Measurements from ENCODE around the gene JUP.

The JUP gene

DNA sequence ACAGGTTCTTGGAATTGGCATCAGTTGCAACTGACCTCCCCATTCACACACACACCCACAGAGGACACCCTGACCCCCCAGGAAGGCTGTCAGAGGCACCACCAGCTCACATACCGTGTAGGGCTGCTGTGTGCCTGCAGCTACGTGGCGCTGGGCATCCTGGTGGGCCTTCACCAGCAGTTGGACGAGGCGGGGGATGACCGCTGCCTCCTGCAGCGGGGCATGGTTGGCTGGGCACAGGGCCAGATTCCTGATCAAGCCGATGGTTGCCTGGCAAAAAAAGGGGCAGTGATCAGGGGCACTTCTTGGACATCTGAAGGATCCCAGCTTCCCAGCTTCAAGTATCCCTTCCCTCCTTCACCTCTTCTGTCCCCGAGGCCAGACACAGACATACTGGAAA, 27.9 kb downstream of the JUP start:
- no peak for DNase-seq (ENCODE audit: low spot score)

DNA sequence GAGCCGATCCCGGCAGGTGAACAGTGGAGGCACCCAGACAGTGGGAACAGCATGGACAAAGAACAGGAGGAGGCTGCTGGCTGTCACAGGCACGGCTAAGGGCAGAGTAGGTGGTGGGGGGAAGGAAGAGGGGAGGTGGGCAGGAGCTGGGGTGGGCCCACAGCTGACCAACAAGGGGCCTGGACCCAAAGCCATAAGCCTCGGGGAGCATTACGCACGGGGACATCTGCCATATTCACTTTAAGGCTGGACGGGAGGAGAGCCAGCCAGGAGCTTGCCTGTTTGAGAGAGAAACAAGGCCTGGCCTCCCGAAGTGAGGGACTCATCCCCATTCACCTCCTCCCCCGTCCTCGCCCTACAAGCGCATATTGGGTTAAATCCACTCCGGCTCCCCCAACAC, 32.4 kb downstream of the JUP start:
- DNase-seq (ENCODE audit: low spot score): no peak

DNA sequence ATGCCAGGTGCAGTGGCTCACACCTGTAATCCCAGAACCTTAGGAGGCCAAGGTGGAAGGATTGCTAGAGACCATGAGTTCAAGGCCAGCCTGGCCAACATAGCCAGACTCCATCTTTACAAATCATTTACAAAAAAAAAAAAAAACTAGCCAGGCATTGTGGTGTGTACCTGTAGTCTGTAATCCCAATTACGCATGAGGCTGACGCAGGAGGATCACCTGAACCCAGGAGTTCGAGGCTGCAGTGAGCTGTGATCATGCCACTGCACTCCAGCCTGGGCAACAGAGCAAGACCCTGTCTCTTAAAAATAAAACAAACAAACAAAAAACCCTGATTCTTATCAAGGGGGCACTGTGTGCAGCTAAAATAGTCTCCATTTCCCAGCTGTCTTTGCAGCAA, 35.2 kb downstream of the JUP start:
- no peak for DNase-seq (ENCODE audit: low spot score)

DNA sequence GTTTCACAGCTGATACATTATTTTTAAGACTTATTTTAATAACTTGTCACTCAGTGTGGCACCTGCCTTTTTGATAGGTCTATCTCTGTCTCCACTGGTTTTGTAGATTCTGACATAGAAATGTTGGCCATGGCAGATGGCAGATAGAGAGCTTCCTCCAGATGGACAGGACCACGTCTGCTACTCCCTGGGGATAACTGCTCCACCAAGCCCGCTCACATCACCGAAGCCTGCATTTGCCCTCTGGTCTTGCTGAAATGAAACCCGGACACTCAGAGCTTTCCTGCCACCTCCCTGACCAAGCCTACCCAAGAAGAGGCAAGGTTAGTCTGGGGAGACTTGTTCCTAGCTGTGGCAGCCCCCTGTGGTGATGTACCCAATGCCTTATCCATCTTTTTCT, 35.6 kb downstream of the JUP start:
- no peak for DNase-seq (ENCODE audit: low spot score)

DNA sequence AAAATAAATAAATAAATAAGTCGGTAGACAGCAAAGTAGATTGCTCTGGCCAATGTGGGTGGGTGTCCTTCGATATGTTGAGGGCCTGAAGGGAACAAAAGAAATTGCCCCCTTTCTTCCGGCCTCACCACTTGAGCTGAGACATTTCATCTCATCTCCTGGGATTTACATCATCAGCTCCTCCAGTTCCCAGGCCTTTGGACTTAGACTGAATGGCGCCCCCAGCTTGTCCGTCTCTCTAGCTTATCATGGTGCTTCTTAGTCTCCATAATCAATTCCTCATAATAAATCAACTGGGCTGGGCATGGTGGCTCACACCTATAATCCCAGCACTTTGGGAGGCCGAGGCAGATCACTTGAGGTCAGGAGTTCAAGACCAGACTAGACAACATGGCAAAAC, 38.2 kb downstream of the JUP start:
- no peak for DNase-seq (ENCODE audit: low spot score)

DNA sequence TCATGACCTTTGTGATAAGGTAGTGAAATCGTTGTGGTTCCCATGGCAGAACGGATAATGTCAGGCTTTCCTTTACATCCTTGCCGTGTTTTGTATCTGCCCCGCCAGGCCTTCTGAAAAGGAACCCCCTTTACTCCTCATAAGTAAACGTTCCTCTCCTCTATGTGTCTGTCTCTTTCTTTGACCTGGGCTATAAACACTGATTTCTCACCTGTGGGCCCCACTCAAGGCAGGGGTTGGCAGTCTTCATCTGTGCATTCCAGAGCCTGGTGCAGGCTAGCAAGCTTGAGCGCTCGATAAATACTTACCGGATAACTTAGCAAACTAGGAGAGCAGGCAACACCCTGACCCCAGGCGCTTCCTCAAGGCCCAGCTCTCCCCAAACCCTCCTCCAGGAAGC, 44.8 kb downstream of the JUP start:
- no peak for DNase-seq (ENCODE audit: low spot score)

DNA sequence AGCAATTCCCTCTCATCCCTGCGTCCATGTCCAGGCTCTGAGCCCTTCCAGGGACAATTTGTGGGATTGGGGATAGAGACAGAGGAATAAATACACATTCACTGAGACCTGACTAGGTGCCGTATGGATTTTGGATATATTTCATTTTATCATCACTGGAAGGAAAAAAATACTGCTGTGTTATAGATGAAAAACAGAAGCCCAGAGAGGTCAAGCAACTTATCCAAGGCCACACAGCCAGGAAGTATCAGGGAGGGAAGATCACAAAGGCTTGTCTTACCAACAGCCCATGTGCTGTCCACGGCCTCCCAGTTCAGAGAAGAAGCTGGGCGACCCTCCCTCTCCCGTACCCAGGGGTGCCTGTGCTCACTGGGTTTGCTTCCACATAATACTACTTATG, 46.0 kb downstream of the JUP start:
- no peak for DNase-seq (ENCODE audit: low spot score)

DNA sequence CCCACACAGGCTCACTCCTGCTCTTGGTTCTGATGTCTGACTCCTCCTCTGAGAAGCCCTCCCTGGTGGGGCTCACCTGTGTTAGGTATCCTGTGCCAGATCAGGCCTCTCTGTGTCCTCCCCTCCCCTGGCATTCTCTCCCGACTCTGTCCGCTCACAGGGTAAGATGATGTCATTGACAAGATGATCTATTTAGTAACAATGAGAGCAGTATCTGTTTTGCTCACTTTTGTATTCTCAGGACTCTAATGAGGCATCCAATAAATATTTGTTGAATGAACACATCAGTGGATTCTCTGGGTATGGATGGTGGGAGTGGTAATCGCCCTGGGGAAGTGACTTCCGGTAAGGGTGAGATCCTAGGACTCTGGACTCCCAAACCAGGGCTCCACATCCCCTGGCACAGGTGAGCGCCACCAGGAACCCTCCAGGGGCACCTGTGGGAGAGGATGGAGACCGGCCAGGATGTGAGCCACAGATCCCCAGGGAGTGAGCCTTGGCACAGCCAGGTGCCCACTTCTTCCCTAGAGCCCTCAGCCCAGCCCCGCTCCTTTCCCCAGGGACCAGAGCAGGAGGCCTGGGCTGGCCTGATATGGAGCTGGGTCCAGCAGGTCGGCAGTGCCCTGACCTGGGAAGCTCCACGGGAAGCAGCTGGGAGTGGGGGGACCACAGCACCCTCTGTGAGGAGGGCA, 46.7 kb downstream of the JUP start:
- no peak for DNase-seq (ENCODE audit: low spot score)

DNA sequence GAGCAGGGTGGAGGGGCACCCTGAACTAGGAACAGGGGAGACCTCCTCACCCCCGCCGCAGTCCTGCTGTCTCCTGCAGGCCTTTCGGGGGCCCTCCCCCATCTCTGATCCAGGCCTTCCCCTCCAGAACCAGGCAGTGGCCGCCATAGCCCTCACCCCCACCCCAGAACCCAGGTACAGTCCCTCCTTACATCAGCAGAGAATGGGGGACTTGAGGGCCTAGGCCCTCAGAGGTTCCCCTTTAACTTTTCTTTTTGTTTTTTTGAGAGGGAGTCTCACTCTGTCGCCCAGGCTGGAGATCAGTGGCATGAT, 47.8 kb downstream of the JUP start:
- DNase-seq (ENCODE audit: low spot score): no peak

DNA sequence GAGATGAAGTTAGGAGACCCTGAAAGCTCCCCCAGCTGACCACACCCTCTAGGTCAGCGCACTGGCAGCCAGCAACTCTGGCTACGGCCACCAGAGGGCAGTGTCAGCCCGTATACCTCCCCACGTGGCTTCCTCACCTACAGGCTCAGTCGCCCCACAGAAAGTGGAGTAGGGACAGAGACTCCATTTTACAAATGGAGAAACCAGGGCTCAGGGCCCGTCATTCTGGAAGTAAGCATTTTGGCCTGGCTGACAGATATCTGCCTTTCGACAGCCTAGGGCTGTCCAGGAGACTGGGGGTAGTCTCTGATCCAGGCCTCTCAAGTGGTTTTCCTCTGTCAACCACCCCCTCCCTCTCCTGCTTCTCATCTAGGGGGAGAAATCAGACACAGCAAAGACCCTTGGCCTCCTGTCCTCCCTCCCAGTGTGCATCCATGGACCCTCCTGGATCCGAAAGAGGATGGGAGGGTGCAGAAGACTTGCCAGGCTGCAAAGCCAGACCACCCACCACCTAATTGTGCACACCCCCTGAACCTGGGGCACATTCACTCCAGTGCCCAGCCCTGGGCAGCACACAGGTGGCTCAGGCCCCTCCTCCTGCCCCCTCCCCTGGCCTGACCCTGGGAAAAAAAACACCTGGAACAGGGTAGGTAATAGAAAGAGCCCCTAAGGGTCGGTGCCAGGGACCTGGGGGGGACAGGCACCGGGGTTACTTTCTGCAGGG, 48.3 kb downstream of the JUP start:
- peak; percentile 86 for DNase-seq (ENCODE audit: low spot score)

DNA sequence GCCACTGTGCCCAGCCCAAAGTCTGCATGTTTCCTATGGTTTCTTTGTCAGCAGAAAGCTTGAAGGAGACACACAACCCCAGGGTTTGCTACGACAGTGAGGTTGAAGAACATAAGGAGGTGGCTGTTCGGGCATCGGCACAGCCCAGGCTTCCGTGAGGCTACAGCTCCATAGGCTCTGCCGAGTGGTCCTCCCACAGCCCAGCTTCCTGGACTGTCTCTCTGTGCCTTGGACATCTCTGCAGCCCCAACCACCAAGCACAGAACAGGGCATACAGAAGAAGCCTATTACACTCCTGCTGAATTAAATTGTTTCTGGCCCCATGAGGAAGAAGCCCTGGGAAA, 48.9 kb downstream of the JUP start:
- no peak for DNase-seq (ENCODE audit: low spot score)

DNA sequence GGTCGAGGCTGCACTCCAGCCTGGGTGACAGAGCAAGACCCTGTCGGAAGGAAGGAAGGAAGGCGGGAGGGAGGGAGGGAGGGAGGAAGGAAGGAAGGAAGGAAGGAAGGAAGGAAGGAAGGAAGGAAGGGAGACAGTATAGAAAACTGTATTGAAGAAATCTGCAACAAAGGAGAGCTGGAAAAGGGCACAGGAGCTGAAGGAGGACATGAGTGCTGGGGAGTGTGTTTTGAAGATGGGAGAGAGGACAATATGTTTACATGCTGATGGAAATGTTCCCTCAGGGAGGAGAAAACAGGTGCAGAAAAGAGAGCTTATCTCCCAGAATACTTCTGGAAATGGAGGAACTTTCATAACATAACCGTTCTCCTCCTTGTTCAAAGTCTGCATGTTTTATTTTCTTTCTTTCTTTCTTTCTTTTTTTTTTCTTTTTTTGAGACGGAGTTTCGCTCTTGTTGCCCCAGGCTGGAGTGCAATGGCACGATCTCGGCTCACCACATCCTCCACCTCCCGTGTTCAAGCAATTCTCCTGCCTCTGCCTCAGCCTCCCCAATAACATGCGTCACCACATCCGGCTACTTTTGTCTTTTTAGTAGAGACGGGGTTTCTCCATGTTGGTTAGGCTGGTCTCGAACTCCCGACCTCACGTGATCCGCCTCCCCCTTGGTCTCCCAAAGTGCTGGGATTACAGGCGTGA, 49.4 kb downstream of the JUP start:
- DNase-seq (ENCODE audit: low spot score): no peak

DNA sequence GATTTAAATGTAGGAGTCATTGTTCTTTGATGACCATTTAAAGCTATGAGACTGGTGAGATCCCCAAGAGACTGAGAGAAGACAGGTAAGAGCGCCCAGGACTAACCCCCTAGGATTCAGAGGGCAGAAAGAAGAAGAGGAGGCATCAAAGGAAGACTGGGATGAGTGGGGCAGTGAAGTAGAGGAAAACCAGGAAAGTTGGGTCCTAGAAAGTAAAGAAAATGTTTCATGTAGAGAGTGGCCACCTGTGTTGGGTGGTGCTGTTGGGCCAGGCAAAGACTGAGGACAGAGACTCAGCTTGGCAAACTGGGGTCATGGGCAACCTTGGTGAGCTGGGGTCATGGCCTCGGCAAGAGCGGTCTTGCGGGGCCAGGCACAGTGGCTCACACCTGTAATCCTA, 50.8 kb downstream of the JUP start:
- DNase-seq (ENCODE audit: low spot score): no peak

DNA sequence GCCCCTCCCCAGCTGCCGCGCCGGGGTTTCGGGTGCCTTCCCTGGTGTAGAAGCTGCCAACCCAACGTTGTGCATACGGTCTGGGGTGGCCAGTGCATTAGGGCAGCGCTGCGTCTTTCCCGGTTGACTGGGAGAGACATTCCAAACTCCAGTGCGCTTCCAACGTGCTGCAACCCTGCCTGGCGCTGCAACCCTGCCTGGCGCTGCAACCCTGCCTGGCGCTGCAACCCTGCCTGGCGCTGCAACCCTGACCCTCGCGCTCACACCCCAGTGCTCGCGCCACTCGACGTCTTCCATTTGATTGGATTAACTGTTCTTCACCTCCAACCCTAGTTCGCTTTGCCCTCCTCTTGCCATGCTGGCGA, 51.6 kb downstream of the JUP start:
- DNase-seq (ENCODE audit: low spot score): no peak

DNA sequence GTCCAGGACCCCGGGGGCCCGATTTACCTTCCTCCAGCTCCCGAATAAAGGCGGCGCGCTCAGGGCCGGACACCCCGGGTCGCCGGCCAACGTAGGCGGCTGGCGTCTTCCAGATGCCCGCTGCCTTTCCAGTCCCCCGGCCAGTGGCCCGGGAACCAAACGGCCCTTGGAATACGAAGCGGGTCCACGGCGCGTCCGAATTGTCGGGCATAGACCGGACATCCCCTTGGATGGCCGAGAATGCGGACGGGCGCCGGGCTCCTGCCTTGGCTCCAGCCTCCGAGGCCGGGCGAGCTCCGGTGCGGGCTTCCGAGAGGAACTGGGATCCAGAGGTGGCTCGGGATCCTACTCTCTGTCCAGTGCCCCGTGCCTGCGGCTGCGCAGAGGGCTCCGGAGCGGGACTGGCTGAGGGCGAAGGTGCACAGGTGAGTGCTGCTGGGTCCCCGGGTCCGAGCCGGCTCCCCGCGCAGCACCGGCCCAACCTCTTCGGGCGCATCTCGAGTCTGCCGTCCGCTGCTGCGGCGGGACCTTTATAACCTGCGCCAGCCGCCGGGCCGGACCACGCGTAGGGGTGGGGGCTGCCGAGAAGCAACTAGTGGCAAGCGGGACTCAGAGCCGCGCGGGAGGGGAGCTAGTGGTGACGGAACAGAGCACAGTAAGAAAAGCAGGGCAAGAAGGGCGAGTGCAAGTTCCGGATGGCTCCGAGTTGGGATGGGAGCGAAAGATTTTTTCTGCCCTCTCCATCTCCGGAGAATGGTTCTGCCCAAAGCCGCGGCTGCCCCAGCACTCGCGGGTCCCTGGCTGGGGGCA, 52.2 kb downstream of the JUP start, which contains the start of gene HAP1:
Gene HAP1, minus strand, starts transcription at position 505 of the 810 bp plus-strand sequence. Its CDS starts 9 bp downstream, at position 496.
- DNase-seq (ENCODE audit: low spot score): no peak

DNA sequence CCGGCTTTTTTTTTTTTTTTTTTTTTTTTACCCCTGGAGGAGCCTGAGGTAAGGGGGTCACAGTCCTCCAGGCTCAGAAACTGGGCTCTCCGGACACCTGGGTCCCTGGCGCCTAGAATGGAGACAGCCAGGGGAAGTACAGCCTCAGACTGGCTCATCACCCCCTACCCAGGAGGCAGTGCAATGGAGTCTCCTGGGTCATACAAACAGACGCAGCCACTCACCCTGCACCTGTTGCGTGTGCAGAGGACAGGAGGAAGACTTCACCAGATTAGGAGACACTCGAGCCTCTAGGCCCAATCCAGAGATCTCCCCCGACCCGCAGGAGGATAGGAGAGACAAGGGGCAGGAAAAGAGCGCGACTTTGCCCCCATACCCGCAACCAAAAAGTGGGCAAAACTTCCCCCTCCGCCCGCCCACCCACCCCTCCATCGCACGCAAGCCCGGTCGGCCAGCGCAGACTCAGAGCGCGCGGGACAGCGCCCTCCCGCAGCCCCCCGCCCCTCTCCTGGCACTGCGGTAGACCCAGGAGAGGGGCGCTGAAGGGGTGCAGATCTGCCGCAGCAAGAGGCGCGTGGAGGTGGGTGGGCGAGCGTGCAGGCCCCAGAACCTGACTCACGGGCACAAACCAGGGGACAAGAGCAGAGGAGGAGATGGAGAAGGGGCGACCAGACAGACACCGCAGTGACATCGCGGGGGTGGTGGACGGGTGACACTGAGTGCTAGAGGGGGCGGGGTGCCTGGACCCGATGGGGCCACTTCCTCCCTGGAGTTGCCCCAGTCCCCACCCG, 53.0 kb downstream of the JUP start:
- DNase-seq (ENCODE audit: low spot score): no peak

DNA sequence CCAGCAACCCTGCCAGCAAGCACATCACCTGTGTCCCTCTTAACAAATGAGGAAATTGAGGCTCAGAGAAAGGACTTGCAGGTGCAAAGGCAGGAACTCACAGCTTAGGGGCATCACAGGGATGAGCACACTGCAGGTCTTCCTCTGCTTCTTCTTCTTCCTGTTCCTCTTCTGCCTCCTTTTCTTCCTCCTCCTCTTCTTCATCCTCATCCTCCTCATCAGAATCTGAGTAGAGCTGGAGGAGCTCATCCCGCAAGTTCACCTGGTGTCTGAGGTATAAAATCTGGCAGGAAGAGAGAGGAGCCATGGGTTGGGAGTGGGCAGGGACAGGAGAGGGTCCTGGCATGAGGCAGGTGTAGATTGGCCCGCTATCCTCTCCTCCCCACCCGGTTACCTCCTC, 54.7 kb downstream of the JUP start:
- DNase-seq (ENCODE audit: low spot score): no peak

DNA sequence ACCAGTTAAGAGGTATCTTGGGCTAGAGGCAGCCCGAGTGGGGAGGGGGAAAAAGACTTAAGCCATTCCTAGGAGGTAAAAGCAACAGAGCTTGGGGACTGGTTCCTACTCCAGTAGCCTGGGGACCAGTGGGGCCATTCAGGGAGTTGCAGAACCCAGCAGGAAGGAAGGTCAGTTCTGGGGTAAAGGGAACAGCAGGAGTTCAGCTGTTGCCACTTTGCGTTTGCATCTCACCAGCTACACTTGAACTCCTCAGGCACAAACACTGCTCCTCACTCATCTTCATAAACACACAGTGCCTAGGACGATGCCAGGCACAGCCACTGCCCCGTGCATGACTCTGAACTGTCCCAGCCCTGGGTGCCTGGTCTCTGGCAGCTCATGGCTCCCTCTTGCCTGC, 56.0 kb downstream of the JUP start:
- DNase-seq (ENCODE audit: low spot score): no peak

DNA sequence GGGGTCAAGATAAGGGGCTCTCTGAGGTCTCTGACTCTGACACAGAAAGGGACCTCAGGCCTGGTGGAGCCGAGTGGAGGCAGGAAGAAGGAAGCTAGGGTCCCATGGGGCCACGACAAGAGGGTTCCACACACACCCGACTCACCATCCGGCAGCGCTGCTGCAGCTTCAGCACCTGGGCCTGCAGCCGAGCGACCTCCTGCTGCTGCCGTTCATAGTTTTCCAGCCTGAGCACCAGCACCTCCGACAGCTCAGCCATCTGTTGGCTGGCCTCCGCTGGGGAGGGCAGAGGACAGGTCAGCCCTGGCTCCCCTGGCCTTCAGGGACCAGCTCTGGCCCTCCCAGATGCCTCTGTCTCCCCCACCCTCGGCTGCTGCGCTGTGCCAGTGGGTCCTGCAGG, 58.5 kb downstream of the JUP start:
- no peak for DNase-seq (ENCODE audit: low spot score)

DNA sequence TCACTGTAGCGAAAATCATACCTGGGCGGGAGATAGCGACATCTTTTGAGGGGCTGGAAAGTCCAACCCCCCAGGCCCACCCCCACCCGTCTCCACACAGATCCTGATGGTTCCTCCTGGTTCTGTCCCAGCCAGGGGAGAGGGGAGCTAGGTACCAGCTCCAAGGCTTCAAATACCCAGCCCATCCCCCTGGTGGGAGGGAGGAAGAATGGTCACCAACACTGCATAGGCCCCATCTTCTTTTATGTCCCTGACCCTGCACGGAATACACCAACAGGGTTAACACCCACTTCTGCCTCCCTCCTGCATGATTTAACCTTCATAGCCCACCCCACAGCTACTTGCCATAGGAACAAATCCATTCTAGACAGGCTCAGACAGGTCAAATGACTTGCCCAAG, 61.4 kb downstream of the JUP start:
- no peak for DNase-seq (ENCODE audit: low spot score)

DNA sequence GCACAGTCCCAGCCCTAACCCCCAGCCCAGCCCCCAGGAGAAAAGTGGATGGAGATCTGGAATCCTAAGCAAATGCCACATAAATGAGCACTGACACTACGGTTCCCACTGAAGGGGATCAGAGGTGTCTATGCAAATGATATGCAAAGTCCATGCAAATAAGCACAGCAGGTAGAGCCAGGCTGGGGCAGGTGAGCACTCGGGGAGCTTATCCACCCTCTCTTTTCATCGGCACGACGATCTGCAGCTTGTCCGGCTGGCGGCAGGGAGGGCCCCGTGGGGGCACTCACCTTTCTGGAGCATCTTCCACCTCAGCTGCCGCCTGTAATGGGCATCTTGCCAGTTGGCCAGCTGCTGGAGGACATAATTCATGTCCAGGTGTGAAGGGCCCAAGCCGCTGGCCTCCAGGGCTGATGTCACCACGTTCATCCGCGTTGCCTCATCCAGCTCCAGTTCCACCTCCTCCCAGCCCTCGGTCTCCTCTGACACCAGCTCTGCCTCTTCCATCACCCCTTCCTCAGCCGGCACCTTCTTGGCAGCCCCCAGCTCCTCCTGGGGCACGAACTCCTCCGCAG, 61.9 kb downstream of the JUP start:
- no peak for DNase-seq (ENCODE audit: low spot score)
